Stomach smooth muscle (tissue), 2 donors: Measurements from ENCODE around the gene MSANTD7.
A peak's percentile ranks its signal among the peaks of the same experiment; 100 is the strongest.

Source experiments
- H3K27ac ChIP-seq: one replicate; pipeline ENCODE4 v1.7.0; 2013; ENCODE audit warnings: mild to moderate bottlenecking, low read length, inconsistent platforms
- H3K27me3 ChIP-seq, 2 donors: one replicate each; pipeline ENCODE4 v1.7.0; 2013; ENCODE audit warnings: low read length in 2 of 2; ENCODE audit not compliant: insufficient read depth in 2 of 2, control insufficient read depth in 1 of 2
- H3K36me3 ChIP-seq, 2 donors: one replicate each; pipeline ENCODE4 v1.7.0; 2013; ENCODE audit warnings: low read length in 2 of 2; ENCODE audit not compliant: control insufficient read depth in 2 of 2, insufficient read depth in 2 of 2
- H3K4me1 ChIP-seq: one replicate; pipeline ENCODE4 v1.7.0; 2013; ENCODE audit warnings: low read length; ENCODE audit not compliant: control insufficient read depth, insufficient read depth
- H3K4me3 ChIP-seq, 2 donors: one replicate each; pipeline ENCODE4 v1.7.0; 2013; ENCODE audit warnings: low read length in 2 of 2
- H3K9ac ChIP-seq, 2 donors: one replicate each; pipeline ENCODE4 v1.7.0; 2013; ENCODE audit warnings: low read length in 2 of 2, mild to moderate bottlenecking in 1 of 2
- H3K9me3 ChIP-seq, 2 donors: one replicate each; pipeline ENCODE4 v1.7.0; 2013; ENCODE audit warnings: low read length in 2 of 2; ENCODE audit not compliant: control insufficient read depth in 2 of 2
- donor health status: healthy.
- donor health status: Pancreatic carcinoma.

Gene MSANTD7

DNA sequence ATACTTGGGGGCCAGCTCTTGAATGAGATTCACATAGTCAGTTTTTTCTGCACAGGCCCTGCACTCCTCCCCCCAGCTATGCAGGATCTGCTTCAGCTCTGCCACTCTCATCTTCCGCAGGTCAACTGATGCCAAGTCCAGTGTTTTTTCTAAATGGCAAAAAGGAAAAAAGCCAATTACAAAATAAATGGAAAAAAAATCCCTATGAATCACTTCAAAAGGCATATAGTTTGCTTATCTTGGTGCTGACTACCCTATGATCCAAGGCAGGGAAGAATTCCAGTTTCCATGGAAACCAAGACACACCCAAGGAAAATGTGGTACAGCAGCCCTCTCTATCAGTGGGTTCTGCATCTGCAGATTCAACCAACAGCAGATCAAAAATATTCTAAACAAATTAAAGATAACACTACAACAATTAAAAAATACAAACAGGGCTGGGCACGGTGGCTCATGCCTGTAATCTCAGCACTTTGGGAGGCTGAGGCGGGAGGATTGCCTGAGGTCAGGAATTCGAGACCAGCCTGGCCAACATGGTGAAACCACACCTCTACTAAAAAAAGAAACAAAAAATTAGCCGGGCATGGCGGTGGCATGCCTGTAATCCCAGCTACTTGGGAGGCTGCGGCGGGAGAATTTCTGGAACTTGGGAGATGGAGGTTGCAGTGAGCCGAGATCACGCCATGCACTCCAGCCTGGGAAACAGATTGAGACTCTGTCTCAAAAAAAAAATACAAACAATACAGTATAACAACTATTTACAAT is 17.9 kb upstream of the MSANTD7 start:
- Histone ChIP-seq H3K36me3 (no peaks in the 10 kb centered on the region), H3K4me1 (no peaks in the 10 kb centered on the region), H3K27me3 (no peaks in the 10 kb centered on the region), H3K9ac (no peak overlapping the region), H3K27ac (no peak overlapping the region), H3K4me3 (no peak overlapping the region), H3K9me3 (no peaks in the 10 kb centered on the region)

DNA sequence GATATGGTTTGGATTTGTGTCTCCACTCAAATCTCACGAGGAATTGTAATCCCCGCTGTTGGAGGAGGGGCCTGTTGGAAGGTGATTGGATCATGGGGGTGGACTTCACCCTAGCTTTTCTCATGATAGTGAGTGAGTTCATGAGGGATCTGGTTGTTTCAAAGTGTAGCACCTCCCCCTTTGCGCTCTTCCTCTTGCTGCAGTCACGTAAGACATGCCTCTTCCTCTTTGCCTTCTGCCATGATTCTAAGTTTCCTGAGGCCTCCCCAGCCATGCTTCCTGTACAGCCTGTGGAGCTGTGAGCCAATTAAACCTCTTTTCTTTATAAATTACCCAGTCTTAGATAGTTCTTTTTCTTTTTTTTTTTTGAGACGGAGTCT is 17.3 kb upstream of the MSANTD7 start:
- no peak overlapping the region for H3K4me3 ChIP-seq
- H3K36me3 ChIP-seq: no peaks in the 10 kb centered on the region
- no peak overlapping the region for H3K9ac ChIP-seq
- no peaks in the 10 kb centered on the region for H3K4me1 ChIP-seq
- no peaks in the 10 kb centered on the region for H3K9me3 ChIP-seq
- no peaks in the 10 kb centered on the region for H3K27me3 ChIP-seq
- H3K27ac ChIP-seq: no peak overlapping the region

GRCh38 chr10:14821635-14822375 is 16.3 kb upstream of the MSANTD7 start:
- Histone ChIP-seq H3K9me3 (no peaks in the 10 kb centered on the region), H3K4me3 (no peak overlapping the region), H3K36me3 (no peaks in the 10 kb centered on the region), H3K27me3 (no peaks in the 10 kb centered on the region), H3K27ac (no peak overlapping the region), H3K9ac (no peak overlapping the region), H3K4me1 (no peaks in the 10 kb centered on the region)

DNA sequence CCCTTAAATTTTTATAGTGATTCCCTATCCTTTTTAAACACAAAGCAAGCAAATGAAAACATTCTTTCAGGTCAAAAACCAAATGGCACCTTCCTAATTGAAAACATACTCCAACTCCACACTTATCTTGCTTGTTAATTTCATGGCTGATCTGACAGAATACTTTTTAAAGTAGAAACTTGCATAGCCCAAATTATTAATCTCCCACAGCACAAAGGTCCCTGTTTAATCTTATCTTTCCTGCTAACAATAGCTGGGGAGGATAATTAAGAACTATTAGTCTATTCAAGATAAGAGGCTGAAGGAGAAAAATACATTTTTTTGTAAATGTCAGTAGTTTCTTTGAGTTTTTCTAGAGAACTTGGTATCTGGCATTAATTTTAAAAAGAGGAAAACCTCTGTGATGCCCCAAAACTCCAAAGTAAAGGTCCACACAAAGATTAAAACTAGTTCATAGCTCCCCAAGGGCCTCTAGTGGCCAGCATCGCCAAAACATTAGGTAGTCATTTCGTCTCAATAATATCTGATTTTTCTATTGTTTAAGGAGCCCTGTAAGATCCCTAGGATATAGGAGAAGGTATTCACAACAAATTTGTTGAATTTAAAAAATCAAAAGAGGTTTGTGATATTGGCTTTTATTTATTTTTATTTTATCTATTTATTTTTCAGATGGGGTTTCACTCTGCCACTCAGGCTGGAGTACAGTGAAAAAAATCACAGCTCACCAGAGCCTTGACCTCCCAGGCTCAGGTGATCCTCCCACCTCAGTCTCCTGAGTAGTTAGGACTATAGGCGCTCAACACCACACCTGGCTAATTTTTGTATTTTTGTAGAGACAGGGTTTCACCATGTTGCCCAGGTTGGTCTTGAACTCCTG is 15.0 kb upstream of the MSANTD7 start:
- H3K36me3 ChIP-seq: no peaks in the 10 kb centered on the region
- no peaks in the 10 kb centered on the region for H3K4me1 ChIP-seq
- no peaks in the 10 kb centered on the region for H3K9me3 ChIP-seq
- H3K27ac ChIP-seq: no peak overlapping the region
- no peak overlapping the region for H3K9ac ChIP-seq
- no peak overlapping the region for H3K4me3 ChIP-seq
- no peaks in the 10 kb centered on the region for H3K27me3 ChIP-seq

- Histone ChIP-seq H3K27me3 (no peaks in the 10 kb centered on the region), H3K9ac (no peak overlapping the region), H3K36me3 (no peaks in the 10 kb centered on the region), H3K4me3 (no peak overlapping the region), H3K9me3 (no peaks in the 10 kb centered on the region), H3K27ac (no peak overlapping the region), H3K4me1 (no peaks in the 10 kb centered on the region)
Observed at GRCh38 chr10:14823966-14824365, 14.1 kb upstream of the MSANTD7 start.

GRCh38 chr10:14826076-14826829 is 11.9 kb upstream of the MSANTD7 start:
- Histone ChIP-seq H3K27me3 (no peaks in the 10 kb centered on the region), H3K36me3 (no peaks in the 10 kb centered on the region), H3K27ac (no peak overlapping the region), H3K9me3 (no peaks in the 10 kb centered on the region), H3K4me3 (no peak overlapping the region), H3K4me1 (no peaks in the 10 kb centered on the region), H3K9ac (no peak overlapping the region)

DNA sequence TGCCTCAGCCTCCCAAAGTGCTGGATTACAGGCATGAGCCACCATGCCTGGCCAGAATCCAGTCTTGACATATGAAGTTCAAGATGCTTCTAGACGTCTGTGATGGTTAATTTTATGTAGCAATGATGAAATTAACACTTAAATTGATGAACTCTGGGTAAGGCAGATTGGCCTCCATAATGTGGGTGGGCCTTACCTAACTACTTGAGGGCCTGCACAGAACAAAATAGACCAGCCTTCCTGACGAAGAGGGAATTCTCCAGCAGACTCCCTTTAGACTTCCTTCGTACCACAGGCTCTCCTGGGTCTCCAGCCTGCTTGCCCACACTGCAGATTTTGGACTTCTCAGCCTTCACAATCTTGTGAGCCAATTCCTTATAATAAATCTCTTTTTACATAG is 5.0 kb upstream of the MSANTD7 start:
- Histone ChIP-seq H3K4me3 (no peak overlapping the region), H3K9ac (no peak overlapping the region), H3K4me1 (peaks cover 9% of the 10 kb centered on the region), H3K27me3 (no peaks in the 10 kb centered on the region), H3K36me3 (peaks cover 0 to 2% of the 10 kb centered on the region in 2 donors), H3K27ac (no peak overlapping the region), H3K9me3 (no peaks in the 10 kb centered on the region)

- Histone ChIP-seq H3K27me3 (no peaks in the 10 kb centered on the region), H3K9ac (no peak overlapping the region), H3K4me1 (peaks cover 19% of the 10 kb centered on the region), H3K36me3 (peaks cover 0 to 2% of the 10 kb centered on the region in 2 donors), H3K4me3 (no peak overlapping the region), H3K27ac (no peak overlapping the region), H3K9me3 (no peaks in the 10 kb centered on the region)
Observed at GRCh38 chr10:14836208-14836607, 1.9 kb upstream of the MSANTD7 start.

DNA sequence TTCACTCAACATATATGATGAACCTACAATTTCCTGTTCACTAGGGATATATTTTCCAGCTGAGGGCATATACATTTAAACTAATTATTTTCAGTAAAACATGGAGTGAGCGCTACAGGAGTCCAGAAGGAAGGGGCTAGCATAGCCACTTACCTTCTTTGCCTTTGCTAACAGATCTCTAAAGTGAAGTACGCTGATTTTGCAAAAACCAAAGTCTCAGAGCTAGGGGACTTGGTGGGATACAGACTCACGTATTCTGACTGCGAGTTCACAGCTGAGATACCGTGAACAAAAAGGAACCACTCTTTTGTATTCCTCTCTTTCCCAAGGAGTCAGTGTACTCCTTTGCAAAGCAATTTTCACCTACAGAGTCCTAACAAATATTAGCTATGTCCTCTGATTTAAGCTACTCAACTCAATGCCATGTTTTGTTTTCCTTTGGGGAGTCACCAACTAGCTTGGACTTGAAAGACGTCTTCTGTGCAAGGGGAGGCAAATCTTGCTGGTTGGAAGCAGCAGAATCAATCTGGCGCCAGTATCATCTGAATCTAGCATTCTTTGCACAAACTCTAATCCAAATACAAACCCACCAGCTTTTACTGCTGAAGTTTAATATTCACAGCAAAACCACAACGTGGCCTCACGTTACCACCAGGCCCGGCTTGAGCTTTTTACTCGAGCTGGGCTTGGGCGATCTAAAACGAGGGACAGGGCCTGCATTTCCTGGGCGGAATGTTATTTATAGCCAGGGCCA is 926 bp upstream of the MSANTD7 start:
- H3K27me3 ChIP-seq: no peaks in the 10 kb centered on the region
- peak overlapping the region; percentile 86 to 96 for H3K4me3 ChIP-seq
- H3K4me1 ChIP-seq: peaks cover 19% of the 10 kb centered on the region
- H3K27ac ChIP-seq: peak overlapping the region; percentile 97
- H3K36me3 ChIP-seq: peaks cover 3 to 8% of the 10 kb centered on the region in 2 donors
- no peaks in the 10 kb centered on the region for H3K9me3 ChIP-seq
- peak overlapping the region; percentile 86 to 94 for H3K9ac ChIP-seq
